IPS-18c (cell line): ENCODE measurements around the gene ZNF419.
A peak's percentile ranks its signal among the peaks of the same experiment; 100 is the strongest.
"Not testable (repeated sequence)": the region's sequence is repeated elsewhere in the genome, so short reads cannot be mapped to it uniquely, and the experiment has no call there.

Source experiments
- H3K4me3 ChIP-seq: 2 replicates; pipeline ENCODE4 v1.7.0; 2013; ENCODE audit warnings: low read depth, mild to moderate bottlenecking, low read length, moderate library complexity; ENCODE audit not compliant: insufficient read depth
- H3K9me3 ChIP-seq: one replicate; pipeline ENCODE4 v1.6.1; 2013; ENCODE audit warnings: mild to moderate bottlenecking, low read length, moderate library complexity; ENCODE audit not compliant: control insufficient read depth, insufficient read depth

Gene ZNF419

GRCh38 chr19:57512845-57513244, 25.3 kb downstream of the ZNF419 start:
- H3K9me3 ChIP-seq = peaks cover 8% of the 10 kb centered on the region
- no peak overlapping the region for H3K4me3 ChIP-seq

DNA sequence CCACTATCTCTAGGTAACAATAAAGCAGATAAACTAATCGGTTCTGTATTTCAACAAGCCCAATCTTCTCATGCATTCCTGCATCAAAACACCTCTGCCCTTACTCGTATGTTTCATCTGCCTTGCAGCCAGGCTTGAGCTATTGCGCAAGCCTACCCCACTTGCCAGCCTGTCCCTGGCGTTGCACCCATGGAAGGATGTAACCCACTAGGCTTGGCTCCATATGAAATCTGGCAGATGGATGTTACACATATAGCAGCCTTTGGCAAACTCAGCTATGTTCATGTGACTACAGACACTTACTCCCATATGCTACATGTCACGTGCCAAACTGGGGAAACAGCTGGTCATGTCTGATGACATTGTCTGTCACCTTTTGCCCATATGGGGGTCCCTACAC, 27.7 kb downstream of the ZNF419 start:
- H3K9me3 ChIP-seq = peaks cover 8% of the 10 kb centered on the region

DNA sequence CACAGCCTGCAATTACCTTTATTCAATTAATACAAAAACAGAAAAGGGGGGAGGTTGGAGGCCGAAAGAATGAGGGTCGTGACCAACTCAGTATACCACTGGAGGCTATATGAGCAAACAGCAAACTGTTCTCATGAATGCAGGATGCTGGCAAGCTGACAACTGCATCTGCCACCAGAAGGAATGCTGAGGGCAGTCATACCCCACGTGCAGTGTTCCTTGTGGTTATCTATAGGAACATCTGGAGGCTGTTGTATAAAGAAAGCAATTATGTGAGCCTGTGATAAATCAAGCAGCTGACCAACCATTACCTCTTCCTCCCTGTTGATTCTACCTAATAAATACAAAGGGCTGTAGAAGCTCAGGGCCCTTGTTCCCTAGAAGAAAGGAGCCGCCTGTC, 30.5 kb downstream of the ZNF419 start:
- not testable (repeated sequence) for H3K9me3 ChIP-seq, H3K4me3 ChIP-seq

More for the DNA sequence above, 27.7 kb downstream of the ZNF419 start:
- H3K4me3 ChIP-seq = no peak overlapping the region

GRCh38 chr19:57527136-57527881, 39.8 kb downstream of the ZNF419 start, which contains the start of gene ZNF549:
Gene ZNF549, plus strand, starts transcription at chr19:57527356. Its CDS starts 218 bp downstream, at chr19:57527574.
- no peaks in the 10 kb centered on the region for H3K9me3 ChIP-seq
- H3K4me3 ChIP-seq = peak within 1 kb of the TSS; percentile 95

DNA sequence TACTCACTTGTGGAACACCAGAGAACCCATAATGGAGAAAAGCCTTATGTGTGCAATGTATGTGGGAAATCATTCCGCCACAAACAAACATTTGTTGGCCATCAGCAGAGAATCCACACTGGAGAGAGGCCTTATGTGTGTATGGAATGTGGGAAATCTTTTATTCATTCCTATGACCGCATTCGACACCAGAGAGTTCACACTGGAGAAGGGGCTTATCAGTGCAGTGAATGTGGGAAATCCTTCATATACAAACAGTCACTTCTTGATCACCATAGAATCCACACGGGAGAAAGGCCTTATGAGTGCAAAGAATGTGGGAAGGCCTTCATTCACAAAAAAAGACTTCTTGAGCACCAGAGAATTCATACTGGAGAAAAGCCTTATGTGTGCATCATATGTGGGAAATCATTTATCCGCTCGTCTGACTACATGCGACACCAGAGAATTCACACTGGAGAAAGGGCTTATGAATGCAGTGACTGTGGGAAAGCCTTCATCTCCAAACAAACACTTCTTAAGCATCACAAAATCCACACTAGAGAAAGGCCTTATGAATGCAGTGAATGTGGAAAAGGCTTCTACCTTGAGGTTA, 50.5 kb downstream of the ZNF419 start:
- Histone ChIP-seq H3K4me3 (0 out of 2 replicates have a peak overlapping the region, but pooled peaks have one; percentile 6), H3K9me3 (peaks cover 23% of the 10 kb centered on the region)
